HCT116 (cell line): ENCODE results near the gene MRPS35.

Experiments used
- POLR2A ChIP-seq: IDR thresholded peaks from 2 replicates; pipeline ENCODE4 v1.7.0; 2011; ENCODE audit warnings: borderline replicate concordance; ENCODE audit not compliant: insufficient read depth, insufficient read length; ENCODE audit errors: extremely low read depth
- SP1 ChIP-seq: IDR thresholded peaks from 2 replicates; pipeline ENCODE4 v1.6.1; 2012; ENCODE audit warnings: low read depth
- TF ChIP-seq, protein P1 (sequence below), 3 experiments: fragments of 200-600 bp in 1 of 3; sonication (generic) in 1 of 3; IDR thresholded peaks in 2 of 3; conservative IDR thresholded peaks in 1 of 3; 2 replicates each; pipeline ENCODE4 v1.5.1; 2012 to 2017; ENCODE audit warnings: low read depth in 2 of 3, low read length in 2 of 3, antibody characterized with exemption in 1 of 3, borderline replicate concordance in 1 of 3, control low read depth in 1 of 3, mild to moderate bottlenecking in 1 of 3, mixed read lengths in 1 of 3, mixed run types in 1 of 3, moderate library complexity in 1 of 3; ENCODE audit not compliant: insufficient read depth in 1 of 3

GRCh38 chr12:27785882-27786570 lies 75.4 kb downstream of the MRPS35 start:
- TF ChIP-seq SP1 (no peak), POLR2A (no peak)
- TF ChIP-seq, protein P1, sequence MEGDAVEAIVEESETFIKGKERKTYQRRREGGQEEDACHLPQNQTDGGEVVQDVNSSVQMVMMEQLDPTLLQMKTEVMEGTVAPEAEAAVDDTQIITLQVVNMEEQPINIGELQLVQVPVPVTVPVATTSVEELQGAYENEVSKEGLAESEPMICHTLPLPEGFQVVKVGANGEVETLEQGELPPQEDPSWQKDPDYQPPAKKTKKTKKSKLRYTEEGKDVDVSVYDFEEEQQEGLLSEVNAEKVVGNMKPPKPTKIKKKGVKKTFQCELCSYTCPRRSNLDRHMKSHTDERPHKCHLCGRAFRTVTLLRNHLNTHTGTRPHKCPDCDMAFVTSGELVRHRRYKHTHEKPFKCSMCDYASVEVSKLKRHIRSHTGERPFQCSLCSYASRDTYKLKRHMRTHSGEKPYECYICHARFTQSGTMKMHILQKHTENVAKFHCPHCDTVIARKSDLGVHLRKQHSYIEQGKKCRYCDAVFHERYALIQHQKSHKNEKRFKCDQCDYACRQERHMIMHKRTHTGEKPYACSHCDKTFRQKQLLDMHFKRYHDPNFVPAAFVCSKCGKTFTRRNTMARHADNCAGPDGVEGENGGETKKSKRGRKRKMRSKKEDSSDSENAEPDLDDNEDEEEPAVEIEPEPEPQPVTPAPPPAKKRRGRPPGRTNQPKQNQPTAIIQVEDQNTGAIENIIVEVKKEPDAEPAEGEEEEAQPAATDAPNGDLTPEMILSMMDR (IDR thresholded peaks at IDR 0.05 in 2 of 3, conservative IDR thresholded peaks at IDR 0.05 in 1 of 3; ENCODE audit: borderline replicate concordance in 1 of 3, insufficient read depth in 1 of 3, low read depth in 2 of 3, low read length in 2 of 3), result no peak
